Psoas muscle (tissue), 8 donors: Measurements from ENCODE around the gene SMIM29. TPM values are rescaled to one million over a fixed set of nuclear protein-coding genes. Genes with fewer than 3 reads are reported as not detected.

Experiments
- ATAC-seq, 4 donors: fragments of 200-7000 bp; cut with Tn5 transposase; one replicate each; pipeline ENCODE4 v1.9.1; 2020; ENCODE audit warnings: moderate library complexity in 3 of 4, mild to moderate bottlenecking in 2 of 4
- DNase-seq, 2 donors: peaks; one replicate each; pipeline ENCODE4 v3.0.0-alpha.2; 2020
- H3K27ac ChIP-seq: fragments of 200-600 bp; one replicate; pipeline ENCODE4 v1.8.0; 2022
- H3K27me3 ChIP-seq, 3 donors: fragments of 200-600 bp in 1 of 3; one replicate each; pipeline versions ENCODE4 v1.6.1 to v1.8.0; 2013 to 2022; ENCODE audit warnings: low read length in 2 of 3, mild to moderate bottlenecking in 2 of 3, moderate library complexity in 1 of 3; ENCODE audit not compliant: insufficient read depth in 3 of 3
- H3K36me3 ChIP-seq, 2 donors: fragments of 200-600 bp in 1 of 2; one replicate each; pipeline versions ENCODE4 v1.6.1 to v1.8.0; 2013 to 2022; ENCODE audit warnings: low read depth in 1 of 2, mild to moderate bottlenecking in 1 of 2, moderate library complexity in 1 of 2; ENCODE audit not compliant: insufficient read depth in 1 of 2
- H3K4me1 ChIP-seq: fragments of 200-600 bp; one replicate; pipeline ENCODE4 v1.8.0; 2022
- H3K4me3 ChIP-seq: fragments of 200-600 bp; one replicate; pipeline ENCODE4 v1.8.0; 2022; ENCODE audit warnings: mild to moderate bottlenecking
- H3K9me3 ChIP-seq: fragments of 200-600 bp; one replicate; pipeline ENCODE4 v1.8.0; 2022
- CTCF ChIP-seq: fragments of 200-600 bp; IDR thresholded peaks from one replicate; pipeline ENCODE4 v1.8.0; 2022; ENCODE audit warnings: antibody characterized with exemption
- WGBS, 3 donors: extraction: QIAGEN DNeasy Blood & Tissue Kit; methylation state at CpG; one replicate each; pipeline versions ENCODE4 v1.1.6 to v1.1.7; 2013; 5-methylcytosine and 5-hydroxymethylcytosine counted together
- intact Hi-C, 2 donors: fragments of 100-400 bp; cut with DNase I; formaldehyde crosslinking; loops; one replicate each; pipeline versions ENCODE4 v1.11.0 to v1.14.2; 2022
- polyA plus RNA-seq, 3 donors: library from polyadenylated mRNA; stranded (reverse); fragments of 200-250 nt; gene quantifications; one replicate each; pipeline ENCODE4 v1.2.3, GENCODE V29; 2013
- total RNA-seq, 4 donors: library from RNA; stranded (reverse); fragmentation: NEBNext Ultra II Directional in 2 of 4; extraction: Animal tissue kit (Norgen Biotek cat#: 25700) in 2 of 4; gene quantifications; one replicate each; pipeline versions ENCODE4 v1.2.1 to v1.2.4, GENCODE V29; 2021 to 2023
- donor health status: healthy with polysubstance abuse.
- donor health status: DM: no; HTN: no; CAD: no; lungs with moderate emphysema.
- donor health status: Bipolar disorder and iron deficiency.
- donor health status: healthy.
- donor health status: DM: yes; HTN: yes; CAD: no.
- donor health status: DM: no; HTN: no; CAD: no.
- donor health status: DM: no; HTN: no; CAD: no.
- donor health status: DM: yes; HTN: yes; CAD: no.

SMIM29 gene
- total and polyA plus RNA-seq, 7 donors: 14.4 to 100 (median 37.8) TPM

- peak in 1 of 2 donors; percentile 33 for DNase-seq
- ATAC-seq: no peak
- WGBS, 3 donors: 62 to 68% (median 67%) methylated on average over 7 of the region's 7 CpGs
Observed at GRCh38 chr6:34206726-34207125, 42.1 kb downstream of the SMIM29 start.

GRCh38 chr6:34205916-34206315 lies 42.9 kb downstream of the SMIM29 start:
- DNase-seq: peak in 1 of 2 donors; percentile 17
- H3K36me3 ChIP-seq: no peaks in the 10 kb centered on the region
- WGBS, 3 donors: 67 to 80% (median 70%) methylated on average over 2 of the region's 2 CpGs
- no peaks in the 10 kb centered on the region for H3K9me3 ChIP-seq
- intact Hi-C loops: no loop called here
- H3K27me3 ChIP-seq: no peaks in the 10 kb centered on the region
- no peak overlapping the region for H3K27ac ChIP-seq
- no peaks in the 10 kb centered on the region for H3K4me1 ChIP-seq
- H3K4me3 ChIP-seq: no peak overlapping the region
- no peak for ATAC-seq
- TF ChIP-seq CTCF: no peak

More at GRCh38 chr6:34206726-34207125, 42.1 kb downstream of the SMIM29 start:
- intact Hi-C loops: no loop called here
- TF ChIP-seq CTCF: no peak
- H3K27me3 ChIP-seq: no peaks in the 10 kb centered on the region
- H3K4me1 ChIP-seq: no peaks in the 10 kb centered on the region
- H3K9me3 ChIP-seq: no peaks in the 10 kb centered on the region
- no peak overlapping the region for H3K4me3 ChIP-seq
- H3K27ac ChIP-seq: no peak overlapping the region
- no peaks in the 10 kb centered on the region for H3K36me3 ChIP-seq

GRCh38 chr6:34205466-34205865 lies 43.3 kb downstream of the SMIM29 start:
- Histone ChIP-seq H3K4me1 (no peaks in the 10 kb centered on the region), H3K27ac (no peak overlapping the region), H3K36me3 (no peaks in the 10 kb centered on the region), H3K4me3 (no peak overlapping the region), H3K27me3 (no peaks in the 10 kb centered on the region), H3K9me3 (no peaks in the 10 kb centered on the region)
- DNase-seq (peak in 1 of 2 donors; percentile 5), ATAC-seq (peak in 3 of 4 donors; percentile 30 to 66 (median 48))
- no peak for TF ChIP-seq CTCF
- intact Hi-C loops: no loop called here
- WGBS, 3 donors: 91 to 94% (median 93%) methylated on average over 3 of the region's 3 CpGs

GRCh38 chr6:34204693-34205092 lies 44.1 kb downstream of the SMIM29 start:
- H3K9me3 ChIP-seq: no peaks in the 10 kb centered on the region
- no peak overlapping the region for H3K27ac ChIP-seq
- intact Hi-C loops: no loop called here
- no peak overlapping the region for H3K4me3 ChIP-seq
- ATAC-seq (no peak), DNase-seq (no peak)
- no peak for TF ChIP-seq CTCF
- no peaks in the 10 kb centered on the region for H3K36me3 ChIP-seq
- WGBS, 3 donors: 76 to 88% (median 85%) methylated on average over 4 of the region's 4 CpGs
- peaks cover 0 to 2% (median 0%) of the 10 kb centered on the region in 3 donors for H3K27me3 ChIP-seq
- no peaks in the 10 kb centered on the region for H3K4me1 ChIP-seq
